Astrocyte (in vitro differentiated cells and primary cell): ENCODE results near the gene MAP2. TPM values are rescaled to one million over a fixed set of nuclear protein-coding genes. Genes with fewer than 3 reads are reported as not detected.

Experiments used
- DNase-seq: peaks from one replicate; pipeline ENCODE4 v3.0.0-alpha.2; 2010; ENCODE audit warnings: low read depth
- FAIRE-seq: peaks from 2 replicates; lab custom pipeline; 2011; peaks lifted over from hg19 to GRCh38; lab: Jason Lieb, UNC
- H2AFZ ChIP-seq: 2 replicates; pipeline ENCODE4 v1.6.0; 2012; ENCODE audit warnings: low read depth, low read length, inconsistent platforms
- H3K27ac ChIP-seq: 2 replicates; pipeline ENCODE4 v1.5.1; 2011; ENCODE audit warnings: low read depth, low read length, inconsistent platforms
- H3K27me3 ChIP-seq: 2 replicates; pipeline ENCODE4 v1.6.0; 2011; ENCODE audit warnings: low read length, inconsistent platforms; ENCODE audit not compliant: insufficient read depth
- H3K36me3 ChIP-seq: 2 replicates; pipeline ENCODE4 v1.5.1; 2011; ENCODE audit warnings: low read length, inconsistent platforms; ENCODE audit not compliant: insufficient read depth
- H3K4me1 ChIP-seq: 2 replicates; pipeline ENCODE4 v1.5.1; 2011; ENCODE audit warnings: low read length, inconsistent platforms; ENCODE audit not compliant: insufficient read depth
- H3K4me2 ChIP-seq: 2 replicates; pipeline ENCODE4 v1.6.0; 2012; ENCODE audit warnings: low read length, inconsistent platforms
- H3K4me3 ChIP-seq: 2 replicates; pipeline ENCODE4 v1.5.1; 2011; ENCODE audit warnings: low read depth, mild to moderate bottlenecking, low read length, inconsistent platforms; ENCODE audit not compliant: insufficient read depth
- H3K79me2 ChIP-seq: 2 replicates; pipeline ENCODE4 v1.6.0; 2012; ENCODE audit warnings: mild to moderate bottlenecking, low read length, inconsistent platforms; ENCODE audit not compliant: insufficient read depth
- H3K9ac ChIP-seq: 2 replicates; pipeline ENCODE4 v1.6.0; 2012; ENCODE audit warnings: mild to moderate bottlenecking, low read length, inconsistent platforms
- H3K9me3 ChIP-seq: 2 replicates; pipeline ENCODE4 v1.5.1; 2012; ENCODE audit warnings: low read depth, mild to moderate bottlenecking, low read length, inconsistent platforms; ENCODE audit not compliant: insufficient read depth
- H4K20me1 ChIP-seq: 2 replicates; pipeline ENCODE4 v1.6.0; 2012; ENCODE audit warnings: low read length, inconsistent platforms; ENCODE audit not compliant: insufficient read depth
- H3K27ac Mint-ChIP-seq: one replicate; pipeline ENCODE4 v1.8.0; 2021; ENCODE audit warnings: mild to moderate bottlenecking, mixed read lengths; ENCODE audit not compliant: unreplicated experiment
- H3K27me3 Mint-ChIP-seq: one replicate; pipeline ENCODE4 v1.8.0; 2021; ENCODE audit warnings: low read depth, mixed read lengths; ENCODE audit not compliant: unreplicated experiment
- H3K36me3 Mint-ChIP-seq: one replicate; pipeline ENCODE4 v1.8.0; 2021; ENCODE audit warnings: low read depth, mixed read lengths; ENCODE audit not compliant: unreplicated experiment
- H3K4me1 Mint-ChIP-seq: one replicate; pipeline ENCODE4 v1.8.0; 2021; ENCODE audit warnings: low read depth, mixed read lengths; ENCODE audit not compliant: unreplicated experiment
- H3K4me3 Mint-ChIP-seq: one replicate; pipeline ENCODE4 v1.8.0; 2021; ENCODE audit warnings: mild to moderate bottlenecking, moderate library complexity, mixed read lengths; ENCODE audit not compliant: unreplicated experiment
- H3K9me3 Mint-ChIP-seq: one replicate; pipeline ENCODE4 v1.8.0; 2021; ENCODE audit warnings: mild to moderate bottlenecking, mixed read lengths; ENCODE audit not compliant: unreplicated experiment
- CTCF ChIP-seq: IDR thresholded peaks from 2 replicates; pipeline ENCODE4 v1.5.1; 2011; ENCODE audit warnings: low read depth, mild to moderate bottlenecking, inconsistent platforms, low read length, moderate library complexity; ENCODE audit not compliant: insufficient read depth
- EZH2 ChIP-seq: IDR thresholded peaks from 2 replicates; pipeline ENCODE4 v1.6.1; 2012; ENCODE audit warnings: mild to moderate bottlenecking, low read length, inconsistent platforms; ENCODE audit not compliant: insufficient read depth
- total RNA-seq: library from RNA; stranded (reverse); gene quantifications from 2 replicates; pipeline ENCODE4 v1.2.1, GENCODE V29; 2021

MAP2 gene
- total RNA-seq, 1 donor from 2014 or later: 15.9 TPM

GRCh38 chr2:209395229-209395628 is 28.6 kb upstream of the MAP2 start:
- no peaks in the 10 kb centered on the region for H3K9me3 ChIP-seq
- H3K4me3 ChIP-seq: no peak overlapping the region
- no peaks in the 10 kb centered on the region for H3K27me3 ChIP-seq
- no peak overlapping the region for H3K27ac ChIP-seq
- no peak for DNase-seq
- no peaks in the 10 kb centered on the region for H3K27me3 Mint-ChIP-seq
- H3K36me3 ChIP-seq: no peaks in the 10 kb centered on the region
- no peak overlapping the region for H3K9ac ChIP-seq
- no peak overlapping the region for H3K4me3 Mint-ChIP-seq
- H3K79me2 ChIP-seq: no peaks in the 10 kb centered on the region
- no peak overlapping the region for H2AFZ ChIP-seq
- H3K4me1 Mint-ChIP-seq: peaks cover 2% of the 10 kb centered on the region
- no peak overlapping the region for H3K27ac Mint-ChIP-seq
- H3K4me2 ChIP-seq: no peak overlapping the region
- no peaks in the 10 kb centered on the region for H3K9me3 Mint-ChIP-seq
- no peak for FAIRE-seq
- H3K4me1 ChIP-seq: no peaks in the 10 kb centered on the region
- TF ChIP-seq EZH2 (no peak), CTCF (no peak)
- no peaks in the 10 kb centered on the region for H4K20me1 ChIP-seq
- H3K36me3 Mint-ChIP-seq: no peaks in the 10 kb centered on the region

GRCh38 chr2:209395652-209396051 is 28.2 kb upstream of the MAP2 start:
- H4K20me1 ChIP-seq: no peaks in the 10 kb centered on the region
- no peak overlapping the region for H3K4me2 ChIP-seq
- Mint-ChIP-seq H3K27me3 (no peaks in the 10 kb centered on the region), H3K27ac (no peak overlapping the region), H3K9me3 (no peaks in the 10 kb centered on the region), H3K36me3 (no peaks in the 10 kb centered on the region), H3K4me3 (no peak overlapping the region), H3K4me1 (peaks cover 2% of the 10 kb centered on the region)
- H3K9ac ChIP-seq: no peak overlapping the region
- no peak overlapping the region for H2AFZ ChIP-seq
- H3K9me3 ChIP-seq: no peaks in the 10 kb centered on the region
- FAIRE-seq (no peak), DNase-seq (no peak)
- H3K4me1 ChIP-seq: no peaks in the 10 kb centered on the region
- H3K79me2 ChIP-seq: no peaks in the 10 kb centered on the region
- TF ChIP-seq EZH2 (no peak), CTCF (no peak)
- no peak overlapping the region for H3K27ac ChIP-seq
- no peaks in the 10 kb centered on the region for H3K36me3 ChIP-seq
- no peak overlapping the region for H3K4me3 ChIP-seq
- H3K27me3 ChIP-seq: no peaks in the 10 kb centered on the region

- H3K9ac ChIP-seq: no peak overlapping the region
- no peaks in the 10 kb centered on the region for H3K27me3 ChIP-seq
- no peak for DNase-seq
- Mint-ChIP-seq H3K4me3 (no peak overlapping the region), H3K27me3 (no peaks in the 10 kb centered on the region), H3K36me3 (no peaks in the 10 kb centered on the region), H3K9me3 (no peaks in the 10 kb centered on the region), H3K27ac (no peak overlapping the region), H3K4me1 (no peaks in the 10 kb centered on the region)
- no peaks in the 10 kb centered on the region for H4K20me1 ChIP-seq
- no peaks in the 10 kb centered on the region for H3K36me3 ChIP-seq
- H3K79me2 ChIP-seq: no peaks in the 10 kb centered on the region
- H3K9me3 ChIP-seq: no peaks in the 10 kb centered on the region
- no peak overlapping the region for H3K4me3 ChIP-seq
- no peak overlapping the region for H3K27ac ChIP-seq
- H3K4me2 ChIP-seq: no peak overlapping the region
- no peak overlapping the region for H2AFZ ChIP-seq
- FAIRE-seq: no peak
- no peaks in the 10 kb centered on the region for H3K4me1 ChIP-seq
- TF ChIP-seq EZH2 (no peak), CTCF (no peak)
These were observed 25.4 kb upstream of the MAP2 start for GRCh38 chr2:209398463-209398862.
